T-helper 1 cell treated with Interleukin-12 subunit alpha and Interleukin-12 subunit beta and Interleukin-4 antibody, amounts not matched to agents 30 ng/mL and 1 ng/mL, for 36 hours (primary cell): ENCODE data around the gene ADAMTS14. TPM values are rescaled to one million over a fixed set of nuclear protein-coding genes. Genes with fewer than 3 reads are reported as not detected.
"Not testable (repeated sequence)": the region's sequence is repeated elsewhere in the genome, so short reads cannot be mapped to it uniquely, and the experiment has no call there.

ENCODE experiments used
- intact Hi-C: fragments of 100-400 bp; cut with micrococcal nuclease; formaldehyde crosslinking; loops from one replicate; pipeline ENCODE4 v1.15.1; 2024
- total RNA-seq: library from RNA; stranded (reverse); gene quantifications from 2 replicates; pipeline ENCODE4 v1.2.3, GENCODE V29; 2022

ADAMTS14 gene
- total RNA-seq, 1 donor from 2014 or later, result 0.15 TPM

GRCh38 chr10:70769121-70769520, 96.8 kb downstream of the ADAMTS14 start:
- intact Hi-C loops, result no loop called here

GRCh38 chr10:70770001-70770400, 97.7 kb downstream of the ADAMTS14 start:
- intact Hi-C loops, result no loop called here

- intact Hi-C loops, result not testable (repeated sequence)
These were observed 98.2 kb downstream of the ADAMTS14 start for GRCh38 chr10:70770516-70770915.

- intact Hi-C loops, result no loop called here
These were observed 99.2 kb downstream of the ADAMTS14 start for GRCh38 chr10:70771311-70772194.

- intact Hi-C loops, result no loop called here
These were observed 100.3 kb downstream of the ADAMTS14 start for GRCh38 chr10:70772627-70773026.

GRCh38 chr10:70773461-70773860, 101.2 kb downstream of the ADAMTS14 start:
- intact Hi-C loops, result no loop called here

GRCh38 chr10:70773965-70774809, 101.9 kb downstream of the ADAMTS14 start:
- intact Hi-C loops, result no loop called here

GRCh38 chr10:70774810-70775678, 102.7 kb downstream of the ADAMTS14 start:
- intact Hi-C loops, result no loop called here

- intact Hi-C loops, result no loop called here
These were observed 103.6 kb downstream of the ADAMTS14 start for GRCh38 chr10:70775679-70776454.

GRCh38 chr10:70776455-70777005, 104.2 kb downstream of the ADAMTS14 start:
- intact Hi-C loops, result no loop called here

- intact Hi-C loops, result no loop called here
These were observed 105.0 kb downstream of the ADAMTS14 start for GRCh38 chr10:70777063-70777875.

- intact Hi-C loops, result no loop called here
These were observed 106.1 kb downstream of the ADAMTS14 start for GRCh38 chr10:70778267-70778924.

- intact Hi-C loops, result no loop called here
These were observed 106.8 kb downstream of the ADAMTS14 start for GRCh38 chr10:70779088-70779487.

- intact Hi-C loops, result no loop called here
These were observed 107.4 kb downstream of the ADAMTS14 start for GRCh38 chr10:70779511-70780369.

GRCh38 chr10:70780370-70780760, 108.1 kb downstream of the ADAMTS14 start:
- intact Hi-C loops, result no loop called here

GRCh38 chr10:70780772-70781171, 108.5 kb downstream of the ADAMTS14 start:
- intact Hi-C loops, result no loop called here

- intact Hi-C loops, result no loop called here
These were observed 109.2 kb downstream of the ADAMTS14 start for GRCh38 chr10:70781461-70782051.
